SK-N-SH (cell line): ENCODE measurements around the gene CALN1.

Experiments used
- GABPA ChIP-seq: IDR thresholded peaks from 2 replicates; pipeline ENCODE4 v1.4.0; 2012; ENCODE audit warnings: low read depth, mild to moderate bottlenecking
- NRF1 ChIP-seq: IDR thresholded peaks from 2 replicates; pipeline ENCODE4 v1.6.1; 2012; ENCODE audit warnings: low read depth, mild to moderate bottlenecking, low read length
- RAD21 ChIP-seq: IDR thresholded peaks from 2 replicates; pipeline ENCODE4 v1.6.1; 2012; ENCODE audit warnings: mild to moderate bottlenecking, low read length
- SMC3 ChIP-seq: IDR thresholded peaks from 2 replicates; pipeline ENCODE4 v1.6.1; 2012; ENCODE audit warnings: low read depth, low read length, improper control_type of control experiment
- TF ChIP-seq, protein P1 (sequence below): fragments of 200-600 bp; sonication (generic); IDR thresholded peaks from 2 replicates; pipeline ENCODE4 v1.6.1; 2017; ENCODE audit warnings: antibody characterized with exemption, mild to moderate bottlenecking, moderate library complexity
- TF ChIP-seq, protein P2 (sequence below): IDR thresholded peaks from 2 replicates; pipeline ENCODE4 v1.6.1; 2012; ENCODE audit warnings: mild to moderate bottlenecking, low read depth, low read length, moderate library complexity

DNA sequence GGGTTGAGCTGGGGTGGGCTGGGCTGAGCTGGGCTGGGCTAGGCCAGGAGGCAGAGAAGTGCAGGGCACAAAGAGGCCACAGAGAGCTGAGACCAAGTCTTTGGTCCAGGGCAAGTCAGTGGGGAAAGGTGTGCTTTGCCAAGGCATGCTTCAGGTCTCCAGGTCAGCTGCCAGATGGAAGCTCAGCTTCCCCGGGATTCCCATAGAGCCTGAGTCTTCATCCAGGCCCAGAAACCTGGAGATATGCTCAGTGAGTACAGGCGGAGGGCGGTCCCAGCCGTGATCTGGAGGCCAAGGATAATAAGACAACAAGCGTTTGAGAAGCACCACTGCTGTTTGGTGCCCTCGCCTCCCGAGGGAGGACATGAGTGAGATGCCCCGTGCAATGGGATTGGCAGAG lies 4.7 kb upstream of the CALN1 start:
- TF ChIP-seq, protein P1, sequence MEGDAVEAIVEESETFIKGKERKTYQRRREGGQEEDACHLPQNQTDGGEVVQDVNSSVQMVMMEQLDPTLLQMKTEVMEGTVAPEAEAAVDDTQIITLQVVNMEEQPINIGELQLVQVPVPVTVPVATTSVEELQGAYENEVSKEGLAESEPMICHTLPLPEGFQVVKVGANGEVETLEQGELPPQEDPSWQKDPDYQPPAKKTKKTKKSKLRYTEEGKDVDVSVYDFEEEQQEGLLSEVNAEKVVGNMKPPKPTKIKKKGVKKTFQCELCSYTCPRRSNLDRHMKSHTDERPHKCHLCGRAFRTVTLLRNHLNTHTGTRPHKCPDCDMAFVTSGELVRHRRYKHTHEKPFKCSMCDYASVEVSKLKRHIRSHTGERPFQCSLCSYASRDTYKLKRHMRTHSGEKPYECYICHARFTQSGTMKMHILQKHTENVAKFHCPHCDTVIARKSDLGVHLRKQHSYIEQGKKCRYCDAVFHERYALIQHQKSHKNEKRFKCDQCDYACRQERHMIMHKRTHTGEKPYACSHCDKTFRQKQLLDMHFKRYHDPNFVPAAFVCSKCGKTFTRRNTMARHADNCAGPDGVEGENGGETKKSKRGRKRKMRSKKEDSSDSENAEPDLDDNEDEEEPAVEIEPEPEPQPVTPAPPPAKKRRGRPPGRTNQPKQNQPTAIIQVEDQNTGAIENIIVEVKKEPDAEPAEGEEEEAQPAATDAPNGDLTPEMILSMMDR: no peak
- TF ChIP-seq GABPA (no peak), SMC3 (no peak), NRF1 (no peak), RAD21 (no peak)
- TF ChIP-seq, protein P2, sequence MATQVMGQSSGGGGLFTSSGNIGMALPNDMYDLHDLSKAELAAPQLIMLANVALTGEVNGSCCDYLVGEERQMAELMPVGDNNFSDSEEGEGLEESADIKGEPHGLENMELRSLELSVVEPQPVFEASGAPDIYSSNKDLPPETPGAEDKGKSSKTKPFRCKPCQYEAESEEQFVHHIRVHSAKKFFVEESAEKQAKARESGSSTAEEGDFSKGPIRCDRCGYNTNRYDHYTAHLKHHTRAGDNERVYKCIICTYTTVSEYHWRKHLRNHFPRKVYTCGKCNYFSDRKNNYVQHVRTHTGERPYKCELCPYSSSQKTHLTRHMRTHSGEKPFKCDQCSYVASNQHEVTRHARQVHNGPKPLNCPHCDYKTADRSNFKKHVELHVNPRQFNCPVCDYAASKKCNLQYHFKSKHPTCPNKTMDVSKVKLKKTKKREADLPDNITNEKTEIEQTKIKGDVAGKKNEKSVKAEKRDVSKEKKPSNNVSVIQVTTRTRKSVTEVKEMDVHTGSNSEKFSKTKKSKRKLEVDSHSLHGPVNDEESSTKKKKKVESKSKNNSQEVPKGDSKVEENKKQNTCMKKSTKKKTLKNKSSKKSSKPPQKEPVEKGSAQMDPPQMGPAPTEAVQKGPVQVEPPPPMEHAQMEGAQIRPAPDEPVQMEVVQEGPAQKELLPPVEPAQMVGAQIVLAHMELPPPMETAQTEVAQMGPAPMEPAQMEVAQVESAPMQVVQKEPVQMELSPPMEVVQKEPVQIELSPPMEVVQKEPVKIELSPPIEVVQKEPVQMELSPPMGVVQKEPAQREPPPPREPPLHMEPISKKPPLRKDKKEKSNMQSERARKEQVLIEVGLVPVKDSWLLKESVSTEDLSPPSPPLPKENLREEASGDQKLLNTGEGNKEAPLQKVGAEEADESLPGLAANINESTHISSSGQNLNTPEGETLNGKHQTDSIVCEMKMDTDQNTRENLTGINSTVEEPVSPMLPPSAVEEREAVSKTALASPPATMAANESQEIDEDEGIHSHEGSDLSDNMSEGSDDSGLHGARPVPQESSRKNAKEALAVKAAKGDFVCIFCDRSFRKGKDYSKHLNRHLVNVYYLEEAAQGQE: no peak
